Kidney (tissue), 14 donors: ENCODE data around the gene CX3CR1. TPM values are rescaled to one million over a fixed set of nuclear protein-coding genes. Genes with fewer than 3 reads are reported as not detected.

Experiments used
- DNase-seq, 5 donors: peaks; one replicate each; pipeline ENCODE4 v3.0.0-alpha.2; 2013 to 2020
- FAIRE-seq: peaks from 2 replicates; lab custom pipeline; 2012; peaks lifted over from hg19 to GRCh38; lab: Jason Lieb, UNC
- H3K27ac ChIP-seq, 2 donors: one replicate each; pipeline ENCODE4 v1.7.0; 2013; ENCODE audit warnings: low read depth in 2 of 2, low read length in 2 of 2, inconsistent platforms in 1 of 2
- H3K27me3 ChIP-seq: one replicate; pipeline ENCODE4 v1.7.1; 2013; ENCODE audit warnings: low read length, inconsistent platforms; ENCODE audit not compliant: control insufficient read depth, insufficient read depth
- H3K36me3 ChIP-seq, 3 donors: one replicate each; pipeline versions ENCODE4 v1.7.0 to v1.7.1; 2013; ENCODE audit warnings: low read length in 3 of 3, control low read depth in 1 of 3, inconsistent platforms in 1 of 3; ENCODE audit not compliant: insufficient read depth in 3 of 3, control insufficient read depth in 2 of 3
- H3K4me1 ChIP-seq, 3 donors: one replicate each; pipeline versions ENCODE4 v1.7.0 to v1.7.1; 2013; ENCODE audit warnings: low read length in 3 of 3, inconsistent platforms in 1 of 3, low read depth in 1 of 3; ENCODE audit not compliant: control insufficient read depth in 2 of 3, insufficient read depth in 2 of 3
- H3K4me3 ChIP-seq, 3 donors: one replicate each; pipeline versions ENCODE4 v1.7.0 to v1.8.1; 2013; ENCODE audit warnings: low read length in 3 of 3, control low read depth in 1 of 3, inconsistent platforms in 1 of 3
- H3K9ac ChIP-seq, 3 donors: one replicate each; pipeline versions ENCODE4 v1.7.0 to v1.7.1; 2013; ENCODE audit warnings: low read length in 3 of 3, control low read depth in 1 of 3, inconsistent platforms in 1 of 3
- H3K9me3 ChIP-seq, 3 donors: one replicate each; pipeline versions ENCODE4 v1.7.0 to v1.7.1; 2013; ENCODE audit warnings: low read length in 3 of 3, control low read depth in 1 of 3, inconsistent platforms in 1 of 3; ENCODE audit not compliant: control insufficient read depth in 2 of 3, insufficient read depth in 1 of 3
- intact Hi-C: fragments of 100-400 bp; cut with DNase I; formaldehyde crosslinking; loops from one replicate; pipeline ENCODE4 v1.11.1; 2022
- polyA plus RNA-seq: library from polyadenylated mRNA; stranded (reverse); fragments of 350-450 nt; fragmentation: Illumina TruSeq; extraction: RNeasy Lipid Tissue Mini Kit (QIAGEN cat#74804); gene quantifications from one replicate; pipeline ENCODE4 v1.2.3, GENCODE V29; 2014; ENCODE audit warnings: low read depth, low replicate concordance; ENCODE audit not compliant: insufficient read depth
- total RNA-seq: library from RNA; stranded (reverse); fragmentation: NEBNext Ultra II Directional; extraction: Animal tissue kit (Norgen Biotek cat#: 25700); gene quantifications from one replicate; pipeline ENCODE4 v1.2.1, GENCODE V29; 2021
- TF ChIP-seq, protein P1 (sequence below): IDR thresholded peaks from 3 replicates; pipeline ENCODE4 v1.5.1; 2012; ENCODE audit warnings: mild to moderate bottlenecking, moderate library complexity, borderline replicate concordance; ENCODE audit not compliant: insufficient read depth; ENCODE audit errors: extremely low read depth
- donor health status: control.
- donor health status: control.
- donor health status: control.
- donor health status: control.
- donor health status: control.
- donor health status: DM: yes; HTN: yes; CAD: no.
- donor health status: Normal renal cell carcinoma (clear cell type).

The CX3CR1 gene
- total and polyA plus RNA-seq, 2 donors from 2014 or later: 0.99 to 4.4 TPM

DNA sequence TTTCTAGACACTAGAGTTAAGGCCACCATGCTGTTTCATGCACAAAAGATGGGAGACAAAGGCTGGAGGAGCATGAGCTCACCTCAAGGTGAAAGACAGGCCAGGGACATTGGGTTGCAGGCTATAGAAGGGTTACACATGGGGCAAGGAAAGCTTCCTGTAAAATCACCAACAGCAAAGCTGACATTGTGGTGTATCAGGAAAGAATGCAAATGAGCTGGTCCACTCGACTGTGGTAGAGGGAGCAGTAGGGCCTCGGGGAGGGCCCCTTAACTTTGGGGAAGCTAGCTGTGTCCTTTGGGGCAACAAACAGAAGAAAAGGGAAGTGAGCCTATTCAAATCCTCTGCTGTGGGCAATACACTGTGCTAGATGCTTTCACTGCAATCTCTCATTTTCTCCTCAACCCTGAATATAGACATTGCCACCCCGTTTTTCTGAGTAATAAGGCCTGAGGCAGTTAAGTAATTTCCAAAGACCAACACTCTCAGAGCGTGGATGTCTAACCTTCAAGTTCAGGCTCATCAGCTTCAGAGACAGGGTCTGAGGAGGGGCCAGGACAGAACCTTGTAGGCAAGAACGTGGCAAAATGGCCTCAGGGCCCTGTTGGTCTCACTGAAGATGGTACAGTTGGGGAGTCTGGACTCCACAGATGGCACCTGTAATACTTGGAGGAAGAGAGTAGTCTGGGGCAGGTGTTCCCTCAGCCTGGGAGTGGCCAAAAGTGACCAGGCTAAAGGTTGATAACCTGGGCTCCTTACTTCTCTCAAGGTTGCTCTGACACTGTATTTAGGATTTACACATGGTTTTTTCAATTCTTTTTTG lies 24.1 kb downstream of the CX3CR1 start:
- Histone ChIP-seq H3K36me3 (no peaks in the 10 kb centered on the region), H3K4me3 (no peak overlapping the region), H3K27ac (no peak overlapping the region), H3K4me1 (no peaks in the 10 kb centered on the region), H3K9ac (no peak overlapping the region), H3K9me3 (no peaks in the 10 kb centered on the region), H3K27me3 (no peaks in the 10 kb centered on the region)
- TF ChIP-seq, protein P1, sequence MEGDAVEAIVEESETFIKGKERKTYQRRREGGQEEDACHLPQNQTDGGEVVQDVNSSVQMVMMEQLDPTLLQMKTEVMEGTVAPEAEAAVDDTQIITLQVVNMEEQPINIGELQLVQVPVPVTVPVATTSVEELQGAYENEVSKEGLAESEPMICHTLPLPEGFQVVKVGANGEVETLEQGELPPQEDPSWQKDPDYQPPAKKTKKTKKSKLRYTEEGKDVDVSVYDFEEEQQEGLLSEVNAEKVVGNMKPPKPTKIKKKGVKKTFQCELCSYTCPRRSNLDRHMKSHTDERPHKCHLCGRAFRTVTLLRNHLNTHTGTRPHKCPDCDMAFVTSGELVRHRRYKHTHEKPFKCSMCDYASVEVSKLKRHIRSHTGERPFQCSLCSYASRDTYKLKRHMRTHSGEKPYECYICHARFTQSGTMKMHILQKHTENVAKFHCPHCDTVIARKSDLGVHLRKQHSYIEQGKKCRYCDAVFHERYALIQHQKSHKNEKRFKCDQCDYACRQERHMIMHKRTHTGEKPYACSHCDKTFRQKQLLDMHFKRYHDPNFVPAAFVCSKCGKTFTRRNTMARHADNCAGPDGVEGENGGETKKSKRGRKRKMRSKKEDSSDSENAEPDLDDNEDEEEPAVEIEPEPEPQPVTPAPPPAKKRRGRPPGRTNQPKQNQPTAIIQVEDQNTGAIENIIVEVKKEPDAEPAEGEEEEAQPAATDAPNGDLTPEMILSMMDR: no peak
- peak in 1 of 5 donors; percentile 13 for DNase-seq
- FAIRE-seq: no peak
- intact Hi-C loops: no loop called here

DNA sequence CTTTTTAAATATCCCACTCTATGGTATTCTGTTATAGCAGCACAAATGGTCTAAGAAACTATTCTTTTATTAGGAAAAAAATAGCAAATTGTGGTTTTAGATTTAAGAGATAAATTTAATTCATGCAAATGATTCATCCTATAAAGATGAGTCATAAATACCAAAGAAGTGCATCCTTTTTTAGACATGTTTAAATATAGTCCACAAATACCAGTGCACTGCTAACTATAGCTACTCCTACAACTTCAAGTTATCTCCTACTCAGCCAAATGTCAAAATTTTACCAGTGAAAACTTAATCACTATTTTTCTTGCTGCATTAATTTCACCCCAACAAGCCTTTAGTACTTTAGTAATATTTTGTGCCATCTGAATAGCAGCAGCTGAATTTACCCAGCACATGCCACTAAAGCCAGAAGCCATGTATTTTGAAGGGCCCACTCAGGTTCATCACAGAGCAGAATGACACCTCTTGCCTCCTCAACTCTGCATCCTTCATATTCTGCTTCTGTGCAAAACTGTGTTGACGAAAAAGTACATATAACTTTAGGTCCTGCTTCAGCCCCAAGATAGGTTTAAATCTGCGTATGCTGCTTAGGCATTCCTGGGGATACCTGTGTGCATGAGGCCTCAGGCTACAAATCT lies 24.9 kb downstream of the CX3CR1 start:
- intact Hi-C loops: no loop called here
- Histone ChIP-seq H3K36me3 (no peaks in the 10 kb centered on the region), H3K27ac (no peak overlapping the region), H3K9ac (no peak overlapping the region), H3K27me3 (no peaks in the 10 kb centered on the region), H3K9me3 (no peaks in the 10 kb centered on the region), H3K4me1 (no peaks in the 10 kb centered on the region), H3K4me3 (no peak overlapping the region)
- DNase-seq: no peak
- TF ChIP-seq, protein P1: no peak
- no peak for FAIRE-seq

DNA sequence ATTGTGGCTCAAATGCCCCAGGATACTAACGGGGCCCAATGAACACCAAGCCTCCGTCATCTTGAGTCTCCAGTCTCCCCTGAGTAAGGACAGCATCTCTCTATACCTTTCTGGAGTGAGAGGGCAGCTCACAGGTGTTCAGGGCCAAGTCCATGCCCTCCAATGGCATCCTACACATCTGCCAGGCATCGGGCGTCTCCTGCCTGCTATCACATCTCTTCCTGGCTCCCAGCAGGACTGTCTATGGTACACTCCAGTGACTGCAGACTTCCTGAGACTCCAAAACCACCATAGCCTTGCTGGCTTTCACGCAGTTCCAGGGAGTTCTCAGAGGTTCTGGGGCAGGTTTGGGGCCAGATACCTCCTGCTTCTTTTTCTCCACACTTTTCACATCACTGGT lies 28.3 kb downstream of the CX3CR1 start:
- H3K4me3 ChIP-seq: no peak overlapping the region
- H3K9ac ChIP-seq: no peak overlapping the region
- H3K36me3 ChIP-seq: no peaks in the 10 kb centered on the region
- TF ChIP-seq, protein P1: no peak
- H3K27me3 ChIP-seq: no peaks in the 10 kb centered on the region
- no peaks in the 10 kb centered on the region for H3K4me1 ChIP-seq
- FAIRE-seq (no peak), DNase-seq (no peak)
- intact Hi-C loops: no loop called here
- H3K27ac ChIP-seq: no peak overlapping the region
- no peaks in the 10 kb centered on the region for H3K9me3 ChIP-seq
